Mammary epithelial cell (primary cell): ENCODE results near the gene C2CD4C.

Experiments
- EZH2 ChIP-seq: IDR thresholded peaks from 2 replicates; pipeline ENCODE4 v1.6.1; 2012; ENCODE audit warnings: low read length, inconsistent platforms, borderline replicate concordance
- TF ChIP-seq, protein P1 (sequence below), 2 donors: IDR thresholded peaks in 1 of 2; conservative IDR thresholded peaks in 1 of 2; 2 replicates each; pipeline ENCODE4 v1.5.1; 2011 to 2012; ENCODE audit warnings: inconsistent platforms in 2 of 2, low read length in 2 of 2, mild to moderate bottlenecking in 2 of 2, control low read depth in 1 of 2, low read depth in 1 of 2; ENCODE audit not compliant: insufficient read depth in 1 of 2; ENCODE audit errors: extremely low read depth in 1 of 2

DNA sequence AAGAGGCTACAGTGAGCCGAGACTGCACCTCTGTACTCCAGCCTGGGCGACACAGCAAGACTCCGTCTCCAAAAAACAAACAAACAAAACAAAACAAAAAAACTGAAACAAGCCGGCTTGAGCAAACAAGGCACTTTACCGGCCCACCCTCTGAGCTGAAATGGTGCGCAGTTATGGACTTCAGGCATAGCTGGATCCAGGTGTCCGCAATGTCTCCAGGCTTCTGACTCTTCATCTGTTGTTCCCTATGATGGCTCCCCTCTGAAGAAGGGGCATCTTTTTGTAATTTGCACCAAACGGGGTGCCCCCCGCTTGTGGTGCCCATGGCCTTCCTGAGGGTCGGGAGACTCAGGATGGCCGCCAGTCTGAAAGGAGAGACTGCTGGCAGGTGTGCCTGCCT, 6.2 kb downstream of the C2CD4C start:
- TF ChIP-seq, protein P1, sequence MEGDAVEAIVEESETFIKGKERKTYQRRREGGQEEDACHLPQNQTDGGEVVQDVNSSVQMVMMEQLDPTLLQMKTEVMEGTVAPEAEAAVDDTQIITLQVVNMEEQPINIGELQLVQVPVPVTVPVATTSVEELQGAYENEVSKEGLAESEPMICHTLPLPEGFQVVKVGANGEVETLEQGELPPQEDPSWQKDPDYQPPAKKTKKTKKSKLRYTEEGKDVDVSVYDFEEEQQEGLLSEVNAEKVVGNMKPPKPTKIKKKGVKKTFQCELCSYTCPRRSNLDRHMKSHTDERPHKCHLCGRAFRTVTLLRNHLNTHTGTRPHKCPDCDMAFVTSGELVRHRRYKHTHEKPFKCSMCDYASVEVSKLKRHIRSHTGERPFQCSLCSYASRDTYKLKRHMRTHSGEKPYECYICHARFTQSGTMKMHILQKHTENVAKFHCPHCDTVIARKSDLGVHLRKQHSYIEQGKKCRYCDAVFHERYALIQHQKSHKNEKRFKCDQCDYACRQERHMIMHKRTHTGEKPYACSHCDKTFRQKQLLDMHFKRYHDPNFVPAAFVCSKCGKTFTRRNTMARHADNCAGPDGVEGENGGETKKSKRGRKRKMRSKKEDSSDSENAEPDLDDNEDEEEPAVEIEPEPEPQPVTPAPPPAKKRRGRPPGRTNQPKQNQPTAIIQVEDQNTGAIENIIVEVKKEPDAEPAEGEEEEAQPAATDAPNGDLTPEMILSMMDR (conservative IDR thresholded peaks at IDR 0.05 in 1 of 2, IDR thresholded peaks at IDR 0.05 in 1 of 2; ENCODE audit: extremely low read depth in 1 of 2, insufficient read depth in 1 of 2, low read depth in 1 of 2, low read length in 2 of 2), result no peak
- no peak for TF ChIP-seq EZH2
